Hepatocyte (in vitro differentiated cells): ENCODE results near the gene RAB4A. TPM values are rescaled to one million over a fixed set of nuclear protein-coding genes. Genes with fewer than 3 reads are reported as not detected.

Experiments
- DNase-seq: peaks from one replicate; pipeline ENCODE4 v3.0.0-alpha.2; 2016; ENCODE audit warnings: low spot score
- H2AFZ ChIP-seq: fragments of 200-600 bp; sonication (generic); 2 replicates; pipeline ENCODE4 v1.6.0; 2016; ENCODE audit warnings: antibody characterized with exemption, mild to moderate bottlenecking
- H3K27ac ChIP-seq: fragments of 200-600 bp; sonication (generic); 2 replicates; pipeline ENCODE4 v1.5.1; 2016; ENCODE audit warnings: mild to moderate bottlenecking
- H3K27me3 ChIP-seq: fragments of 200-600 bp; sonication (generic); 2 replicates; pipeline ENCODE4 v1.6.1; 2016
- H3K36me3 ChIP-seq: fragments of 200-600 bp; sonication (generic); replicated peaks from 2 replicates; pipeline ENCODE4 v1.5.1; 2016; ENCODE audit warnings: low read depth; ENCODE audit not compliant: insufficient read depth
- H3K4me1 ChIP-seq: fragments of 200-600 bp; sonication (generic); 2 replicates; pipeline ENCODE4 v1.5.1; 2016; ENCODE audit warnings: mild to moderate bottlenecking, moderate library complexity; ENCODE audit not compliant: insufficient read depth
- H3K4me2 ChIP-seq: fragments of 200-600 bp; sonication (generic); 2 replicates; pipeline ENCODE4 v1.6.0; 2016
- H3K4me3 ChIP-seq: fragments of 200-600 bp; sonication (generic); 2 replicates; pipeline ENCODE4 v1.5.1; 2016; ENCODE audit warnings: mild to moderate bottlenecking
- H3K79me2 ChIP-seq: fragments of 200-600 bp; sonication (generic); 2 replicates; pipeline ENCODE4 v1.6.0; 2017; ENCODE audit warnings: mild to moderate bottlenecking
- H3K9me2 ChIP-seq: fragments of 200-600 bp; sonication (generic); replicated peaks from 2 replicates; pipeline ENCODE4 v1.6.0; 2017; ENCODE audit warnings: mild to moderate bottlenecking; ENCODE audit not compliant: insufficient read depth
- H3K9me3 ChIP-seq: fragments of 200-600 bp; sonication (generic); 2 replicates; pipeline ENCODE4 v1.5.1; 2016; ENCODE audit warnings: low read depth, mild to moderate bottlenecking
- H4K20me1 ChIP-seq: fragments of 200-600 bp; sonication (generic); 2 replicates; pipeline ENCODE4 v1.6.0; 2016; ENCODE audit warnings: mild to moderate bottlenecking; ENCODE audit not compliant: insufficient read depth, poor library complexity, severe bottlenecking
- CTCF ChIP-seq: fragments of 200-600 bp; sonication (generic); IDR thresholded peaks from 2 replicates; pipeline ENCODE4 v1.5.1; 2016; ENCODE audit warnings: antibody characterized with exemption, mild to moderate bottlenecking; ENCODE audit not compliant: poor library complexity
- EZH2 ChIP-seq: fragments of 200-600 bp; sonication (generic); IDR thresholded peaks from 2 replicates; pipeline ENCODE4 v1.6.1; 2016; ENCODE audit warnings: antibody characterized with exemption, mild to moderate bottlenecking, borderline replicate concordance
- EZH2phosphoT487 ChIP-seq: fragments of 200-600 bp; sonication (generic); IDR thresholded peaks from one replicate; pipeline ENCODE4 v1.6.1; 2018; ENCODE audit warnings: antibody characterized with exemption, mild to moderate bottlenecking, low read depth, moderate library complexity; ENCODE audit not compliant: unreplicated experiment, severe bottlenecking
- WGBS: methylation state at CpG from one replicate; pipeline ENCODE4 v1.1.6; 2016; ENCODE audit warnings: low lambda C conversion rate; ENCODE audit errors: missing lambda C conversion rate; 5-methylcytosine and 5-hydroxymethylcytosine counted together
- polyA plus RNA-seq: library from polyadenylated mRNA; unstranded; fragments of >200 nt; fragmentation: Nextera tagmentation; extraction: Ambion mirVana; gene quantifications from 2 replicates; pipeline ENCODE4 v1.2.1, GENCODE V29; 2016
- total RNA-seq: library from RNA; depleted of rRNA; stranded (reverse); fragments of >200 nt; gene quantifications from 2 replicates; pipeline ENCODE4 v1.2.3, GENCODE V29; 2014

RAB4A gene
- total and polyA plus RNA-seq, 2 experiments from 2014 or later: 47.7 to 54.3 TPM

- Histone ChIP-seq H3K27me3 (no peaks in the 10 kb centered on the region), H3K9me2 (no peaks in the 10 kb centered on the region), H3K27ac (no peak overlapping the region), H3K4me1 (peaks cover 13% of the 10 kb centered on the region), H3K36me3 (no peaks in the 10 kb centered on the region), H2AFZ (no peak overlapping the region), H3K9me3 (no peaks in the 10 kb centered on the region), H3K79me2 (peaks cover 3% of the 10 kb centered on the region), H3K4me2 (no peak overlapping the region), H4K20me1 (no peaks in the 10 kb centered on the region), H3K4me3 (no peak overlapping the region)
- no peak for TF ChIP-seq EZH2
- no peak for TF ChIP-seq CTCF
- TF ChIP-seq EZH2phosphoT487: no peak
- no peak for DNase-seq
- 97% methylated on average over 1 of the region's 1 CpG for WGBS
Observed at GRCh38 chr1:229297746-229298145, 26.8 kb downstream of the RAB4A start.

GRCh38 chr1:229298420-229298819, 27.5 kb downstream of the RAB4A start:
- Histone ChIP-seq H3K27ac (peak overlapping the region; percentile 42), H3K9me2 (no peaks in the 10 kb centered on the region), H3K79me2 (no peaks in the 10 kb centered on the region), H3K4me2 (no peak overlapping the region), H2AFZ (no peak overlapping the region), H3K36me3 (no peaks in the 10 kb centered on the region), H3K27me3 (no peaks in the 10 kb centered on the region), H3K9me3 (no peaks in the 10 kb centered on the region), H4K20me1 (no peaks in the 10 kb centered on the region), H3K4me3 (no peak overlapping the region), H3K4me1 (peaks cover 13% of the 10 kb centered on the region)
- no peak for TF ChIP-seq CTCF
- TF ChIP-seq EZH2phosphoT487: no peak
- no peak for TF ChIP-seq EZH2
- no peak for DNase-seq

- H3K36me3 ChIP-seq: no peaks in the 10 kb centered on the region
- H3K4me3 ChIP-seq: no peak overlapping the region
- TF ChIP-seq EZH2 (no peak), CTCF (no peak), EZH2phosphoT487 (no peak)
- peak overlapping the region; percentile 42 for H3K27ac ChIP-seq
- no peaks in the 10 kb centered on the region for H3K79me2 ChIP-seq
- H3K9me2 ChIP-seq: no peaks in the 10 kb centered on the region
- H3K27me3 ChIP-seq: no peaks in the 10 kb centered on the region
- H3K9me3 ChIP-seq: no peaks in the 10 kb centered on the region
- peaks cover 13% of the 10 kb centered on the region for H3K4me1 ChIP-seq
- peak; percentile 77 for DNase-seq
- H3K4me2 ChIP-seq: no peak overlapping the region
- WGBS: 81% methylated on average over 5 of the region's 5 CpGs
- H2AFZ ChIP-seq: no peak overlapping the region
- H4K20me1 ChIP-seq: no peaks in the 10 kb centered on the region
Observed at GRCh38 chr1:229298887-229299503, 28.1 kb downstream of the RAB4A start.
